Neural progenitor cell (in vitro differentiated cells): ENCODE data around the gene SLC43A3. TPM values are rescaled to one million over a fixed set of nuclear protein-coding genes. Genes with fewer than 3 reads are reported as not detected.

Experiments
- DNase-seq: peaks from one replicate; pipeline ENCODE4 v3.0.0-alpha.2; 2016; ENCODE audit warnings: low spot score
- H2AFZ ChIP-seq: fragments of 200-600 bp; sonication (generic); replicated peaks from 2 replicates; pipeline ENCODE4 v1.6.1; 2016; ENCODE audit warnings: antibody characterized with exemption
- H3F3A ChIP-seq: fragments of 200-600 bp; sonication (generic); 2 replicates; pipeline ENCODE4 v1.6.1; 2016; ENCODE audit warnings: antibody characterized with exemption, low read depth
- H3K27ac ChIP-seq: fragments of 200-600 bp; sonication (generic); 2 replicates; pipeline ENCODE4 v1.5.1; 2016; ENCODE audit warnings: mild to moderate bottlenecking
- H3K27me3 ChIP-seq: fragments of 200-600 bp; sonication (generic); 2 replicates; pipeline ENCODE4 v1.6.1; 2016; ENCODE audit warnings: mild to moderate bottlenecking, moderate library complexity
- H3K36me3 ChIP-seq: fragments of 200-600 bp; sonication (generic); 2 replicates; pipeline ENCODE4 v1.5.1; 2016
- H3K4me1 ChIP-seq: fragments of 200-600 bp; sonication (generic); 2 replicates; pipeline ENCODE4 v1.6.1; 2016; ENCODE audit warnings: mixed run types
- H3K4me2 ChIP-seq: fragments of 200-600 bp; sonication (generic); 2 replicates; pipeline ENCODE4 v1.6.1; 2016
- H3K4me3 ChIP-seq: fragments of 200-600 bp; sonication (generic); 2 replicates; pipeline ENCODE4 v1.5.1; 2016
- H3K79me2 ChIP-seq: fragments of 200-600 bp; sonication (generic); 2 replicates; pipeline ENCODE4 v1.6.1; 2016; ENCODE audit warnings: low read depth
- H3K9ac ChIP-seq: fragments of 200-600 bp; sonication (generic); 2 replicates; pipeline ENCODE4 v1.6.1; 2016
- H3K9me3 ChIP-seq: fragments of 200-600 bp; sonication (generic); 2 replicates; pipeline ENCODE4 v1.5.1; 2016; ENCODE audit warnings: low read depth
- H4K20me1 ChIP-seq: fragments of 200-600 bp; sonication (generic); 2 replicates; pipeline ENCODE4 v1.6.1; 2016; ENCODE audit warnings: low read depth
- H3K27ac Mint-ChIP-seq: 3 replicates; pipeline ENCODE4 v1.8.0; 2021; ENCODE audit warnings: mixed read lengths
- H3K27me3 Mint-ChIP-seq: 2 replicates; pipeline ENCODE4 v1.8.0; 2022; ENCODE audit warnings: low read depth, mild to moderate bottlenecking, inconsistent platforms, moderate library complexity, mixed read lengths; ENCODE audit not compliant: insufficient read depth
- H3K36me3 Mint-ChIP-seq: 3 replicates; pipeline ENCODE4 v1.8.0; 2021; ENCODE audit warnings: mixed read lengths
- H3K4me1 Mint-ChIP-seq: 3 replicates; pipeline ENCODE4 v1.8.0; 2021; ENCODE audit warnings: mixed read lengths
- H3K4me3 Mint-ChIP-seq: 3 replicates; pipeline ENCODE4 v1.8.0; 2021; ENCODE audit warnings: mild to moderate bottlenecking, moderate library complexity, mixed read lengths
- H3K9me3 Mint-ChIP-seq: 3 replicates; pipeline ENCODE4 v1.8.0; 2020; ENCODE audit warnings: mixed read lengths
- CTCF ChIP-seq: fragments of 200-600 bp; sonication (generic); IDR thresholded peaks from 2 replicates; pipeline ENCODE4 v1.5.1; 2017; ENCODE audit warnings: antibody characterized with exemption, mild to moderate bottlenecking
- EZH2 ChIP-seq: fragments of 200-600 bp; sonication (generic); IDR thresholded peaks from 2 replicates; pipeline ENCODE4 v1.6.1; 2017; ENCODE audit warnings: antibody characterized with exemption, mild to moderate bottlenecking, moderate library complexity
- EZH2phosphoT487 ChIP-seq: fragments of 200-600 bp; sonication (generic); IDR thresholded peaks from 2 replicates; pipeline ENCODE4 v1.6.1; 2017; ENCODE audit warnings: antibody characterized with exemption
- total RNA-seq: library from RNA; depleted of rRNA; stranded (reverse); fragments of >200 nt; gene quantifications from 2 replicates; pipeline ENCODE4 v1.2.3, GENCODE V29; 2015; ENCODE audit warnings: low replicate concordance

The SLC43A3 gene
- total RNA-seq, 1 donor from 2014 or later: 5.6 TPM

DNA sequence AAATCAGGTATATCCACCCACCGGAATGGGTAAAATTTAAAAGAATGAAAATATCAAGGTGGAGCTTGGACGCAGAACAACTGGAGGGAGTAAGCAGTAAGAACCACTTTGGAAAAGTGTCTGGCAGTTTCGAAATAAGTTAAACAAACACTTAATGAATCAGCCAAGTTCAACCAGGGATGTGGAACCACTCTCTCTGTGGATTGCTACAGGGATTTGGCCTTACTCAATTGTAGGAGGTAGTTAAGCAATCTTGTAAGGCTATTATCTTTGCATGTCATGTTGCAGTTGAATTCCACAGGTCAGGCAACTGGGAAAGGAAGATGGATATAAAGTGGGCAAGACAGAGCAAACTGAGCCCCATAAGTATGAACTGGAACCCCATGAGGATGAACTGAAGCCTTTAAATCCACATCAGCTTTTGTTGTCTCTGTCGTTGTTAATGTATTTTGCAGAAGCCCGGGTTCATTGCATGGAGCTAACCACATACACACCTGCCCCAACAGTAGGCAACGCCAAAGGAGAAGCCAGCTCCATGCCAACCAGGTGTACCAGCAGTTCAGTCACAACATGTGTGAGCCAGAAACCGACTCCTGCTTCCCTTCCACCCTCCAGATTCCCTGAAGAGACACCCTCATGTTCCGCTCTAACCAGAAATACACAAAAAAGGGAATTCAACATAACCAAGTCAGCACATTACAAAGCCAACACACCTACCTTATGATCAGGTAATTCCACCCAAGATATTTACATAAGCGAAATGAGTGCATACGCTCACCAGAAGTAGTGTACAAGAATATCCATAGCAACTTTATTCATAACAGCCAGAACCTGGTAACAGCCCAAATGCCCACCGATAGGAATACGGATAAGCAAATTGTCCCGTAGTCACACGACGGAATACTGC lies 8.0 kb upstream of the SLC43A3 start:
- Mint-ChIP-seq H3K36me3 (no peaks in the 10 kb centered on the region), H3K9me3 (no peaks in the 10 kb centered on the region), H3K4me1 (peaks cover 5% of the 10 kb centered on the region), H3K27me3 (peaks cover 5% of the 10 kb centered on the region), H3K27ac (no peak overlapping the region), H3K4me3 (no peak overlapping the region)
- Histone ChIP-seq H3K36me3 (no peaks in the 10 kb centered on the region), H4K20me1 (no peaks in the 10 kb centered on the region), H3K79me2 (no peaks in the 10 kb centered on the region), H3K27ac (no peak overlapping the region), H3F3A (no peaks in the 10 kb centered on the region), H3K4me3 (no peak overlapping the region), H3K27me3 (peaks cover 3% of the 10 kb centered on the region), H2AFZ (no peak overlapping the region), H3K9me3 (no peaks in the 10 kb centered on the region), H3K4me1 (no peaks in the 10 kb centered on the region), H3K4me2 (no peak overlapping the region), H3K9ac (no peak overlapping the region)
- no peak for DNase-seq
- no peak for TF ChIP-seq EZH2
- no peak for TF ChIP-seq CTCF
- no peak for TF ChIP-seq EZH2phosphoT487

DNA sequence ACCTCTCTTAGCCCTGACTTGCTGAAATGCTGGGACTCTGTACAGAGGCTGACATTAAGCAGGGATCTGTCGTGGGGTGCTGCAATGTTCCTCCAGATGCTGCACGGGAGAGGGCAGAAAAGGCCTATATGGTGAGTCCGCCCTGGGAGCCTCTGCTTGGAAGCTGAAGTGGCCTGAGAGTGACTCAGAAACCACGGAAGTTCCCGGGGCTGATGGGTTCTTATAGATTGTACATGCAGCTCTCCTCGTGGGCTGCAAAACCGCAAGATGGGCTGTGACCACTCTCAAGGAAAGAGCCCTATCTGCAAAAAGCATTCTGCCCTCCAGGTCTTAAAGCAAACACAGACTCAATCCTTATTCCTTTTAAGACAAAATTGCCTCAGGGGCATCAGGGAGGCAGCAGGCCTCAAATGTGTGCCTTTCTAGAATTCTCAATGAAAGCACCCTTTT lies 5.8 kb upstream of the SLC43A3 start:
- H3K9ac ChIP-seq: no peak overlapping the region
- H3K27ac ChIP-seq: no peak overlapping the region
- H3K4me3 Mint-ChIP-seq: no peak overlapping the region
- no peaks in the 10 kb centered on the region for H3K9me3 ChIP-seq
- H4K20me1 ChIP-seq: no peaks in the 10 kb centered on the region
- H3K27ac Mint-ChIP-seq: no peak overlapping the region
- peaks cover 24% of the 10 kb centered on the region for H3K27me3 ChIP-seq
- H3F3A ChIP-seq: no peaks in the 10 kb centered on the region
- no peak overlapping the region for H3K4me3 ChIP-seq
- peaks cover 6% of the 10 kb centered on the region for H3K27me3 Mint-ChIP-seq
- H3K79me2 ChIP-seq: no peaks in the 10 kb centered on the region
- no peaks in the 10 kb centered on the region for H3K9me3 Mint-ChIP-seq
- H3K4me1 ChIP-seq: no peaks in the 10 kb centered on the region
- no peak for DNase-seq
- no peaks in the 10 kb centered on the region for H3K36me3 Mint-ChIP-seq
- H3K4me1 Mint-ChIP-seq: peaks cover 8% of the 10 kb centered on the region
- no peak overlapping the region for H2AFZ ChIP-seq
- no peak for TF ChIP-seq EZH2
- TF ChIP-seq EZH2phosphoT487: no peak
- no peak for TF ChIP-seq CTCF
- H3K4me2 ChIP-seq: no peak overlapping the region
- H3K36me3 ChIP-seq: no peaks in the 10 kb centered on the region

GRCh38 chr11:57432149-57432561 lies 5.2 kb upstream of the SLC43A3 start:
- peak overlapping the region; percentile 3 for H3K27ac Mint-ChIP-seq
- DNase-seq: no peak
- TF ChIP-seq EZH2 (no peak), EZH2phosphoT487 (no peak), CTCF (no peak)
- no peak overlapping the region for H3K4me2 ChIP-seq
- H3K4me1 ChIP-seq: no peaks in the 10 kb centered on the region
- no peak overlapping the region for H3K27ac ChIP-seq
- H2AFZ ChIP-seq: no peak overlapping the region
- H3K9me3 Mint-ChIP-seq: no peaks in the 10 kb centered on the region
- no peaks in the 10 kb centered on the region for H3K36me3 ChIP-seq
- H3K27me3 Mint-ChIP-seq: peaks cover 3% of the 10 kb centered on the region
- H3K9me3 ChIP-seq: no peaks in the 10 kb centered on the region
- H3K79me2 ChIP-seq: no peaks in the 10 kb centered on the region
- H3K27me3 ChIP-seq: peaks cover 29% of the 10 kb centered on the region
- H3K4me1 Mint-ChIP-seq: peaks cover 14% of the 10 kb centered on the region
- H4K20me1 ChIP-seq: no peaks in the 10 kb centered on the region
- H3K9ac ChIP-seq: no peak overlapping the region
- no peaks in the 10 kb centered on the region for H3K36me3 Mint-ChIP-seq
- no peak overlapping the region for H3K4me3 ChIP-seq
- no peaks in the 10 kb centered on the region for H3F3A ChIP-seq
- no peak overlapping the region for H3K4me3 Mint-ChIP-seq
